Measurements from ENCODE around the gene LRRC61. TPM values are rescaled to one million over a fixed set of nuclear protein-coding genes. Genes with fewer than 3 reads are reported as not detected.
"Not testable (repeated sequence)": the region's sequence is repeated elsewhere in the genome, so short reads cannot be mapped to it uniquely, and the experiment has no call there.

LRRC61 gene
- total RNA-seq, 1 donor from 2014 or later, result 70.8 TPM

GRCh38 chr7:150307904-150308303 lies 15.3 kb upstream of the LRRC61 start:
- Histone ChIP-seq H3K27me3 (ENCODE audit: control insufficient read depth, insufficient read depth, low read length) (no peaks in the 10 kb centered on the region), H3K36me3 (ENCODE audit: control insufficient read depth, insufficient read depth, low read length) (no peaks in the 10 kb centered on the region), H3K4me3 (ENCODE audit: low read depth, low read length) (no peak overlapping the region)
- DNase-seq (ENCODE audit: low read depth), result no peak
- TF ChIP-seq CTCF (IDR thresholded peaks at IDR 0.05; ENCODE audit: insufficient read depth, low read length, poor library complexity, severe bottlenecking), result no peak

- Histone ChIP-seq H3K36me3 (ENCODE audit: control insufficient read depth, insufficient read depth, low read length) (no peaks in the 10 kb centered on the region), H3K27me3 (ENCODE audit: control insufficient read depth, insufficient read depth, low read length) (no peaks in the 10 kb centered on the region), H3K4me3 (ENCODE audit: low read depth, low read length) (no peak overlapping the region)
- TF ChIP-seq CTCF (IDR thresholded peaks at IDR 0.05; ENCODE audit: insufficient read depth, low read length, poor library complexity, severe bottlenecking), result no peak
- DNase-seq (ENCODE audit: low read depth), result no peak
Measured at GRCh38 chr7:150308575-150308974, 14.6 kb upstream of the LRRC61 start.

GRCh38 chr7:150311146-150311545 lies 12.0 kb upstream of the LRRC61 start:
- DNase-seq (ENCODE audit: low read depth), result no peak
- TF ChIP-seq CTCF (IDR thresholded peaks at IDR 0.05; ENCODE audit: insufficient read depth, low read length, poor library complexity, severe bottlenecking), result no peak
- Histone ChIP-seq H3K27me3 (ENCODE audit: control insufficient read depth, insufficient read depth, low read length) (no peaks in the 10 kb centered on the region), H3K4me3 (ENCODE audit: low read depth, low read length) (no peak overlapping the region), H3K36me3 (ENCODE audit: control insufficient read depth, insufficient read depth, low read length) (peaks cover 2% of the 10 kb centered on the region)

- no peak for TF ChIP-seq CTCF (IDR thresholded peaks at IDR 0.05; ENCODE audit: insufficient read depth, low read length, poor library complexity, severe bottlenecking)
- Histone ChIP-seq H3K27me3 (ENCODE audit: control insufficient read depth, insufficient read depth, low read length) (no peaks in the 10 kb centered on the region), H3K36me3 (ENCODE audit: control insufficient read depth, insufficient read depth, low read length) (peaks cover 2% of the 10 kb centered on the region), H3K4me3 (ENCODE audit: low read depth, low read length) (no peak overlapping the region)
- no peak for DNase-seq (ENCODE audit: low read depth)
Measured at GRCh38 chr7:150311711-150312110, 11.4 kb upstream of the LRRC61 start.

GRCh38 chr7:150312649-150313366 lies 10.3 kb upstream of the LRRC61 start:
- not testable (repeated sequence) for H3K27me3 ChIP-seq (ENCODE audit: control insufficient read depth, insufficient read depth, low read length); H3K36me3 ChIP-seq (ENCODE audit: control insufficient read depth, insufficient read depth, low read length); H3K4me3 ChIP-seq (ENCODE audit: low read depth, low read length)
- DNase-seq (ENCODE audit: low read depth), result peak; percentile 52

- Histone ChIP-seq H3K36me3 (ENCODE audit: control insufficient read depth, insufficient read depth, low read length) (peaks cover 2% of the 10 kb centered on the region), H3K27me3 (ENCODE audit: control insufficient read depth, insufficient read depth, low read length) (no peaks in the 10 kb centered on the region), H3K4me3 (ENCODE audit: low read depth, low read length) (no peak overlapping the region)
- DNase-seq (ENCODE audit: low read depth), result no peak
- no peak for TF ChIP-seq CTCF (IDR thresholded peaks at IDR 0.05; ENCODE audit: insufficient read depth, low read length, poor library complexity, severe bottlenecking)
Measured at GRCh38 chr7:150313367-150313809, 9.8 kb upstream of the LRRC61 start.

All from kidney epithelial cell (primary cell).